HCT116 (cell line): ENCODE measurements around the gene KIF1A. TPM values are rescaled to one million over a fixed set of nuclear protein-coding genes. Genes with fewer than 3 reads are reported as not detected.

Experiments
- ATAC-seq: fragments of 200-7000 bp; cut with Tn5 transposase; 2 replicates; pipeline ENCODE4 v1.9.1; 2020; ENCODE audit warnings: mild to moderate bottlenecking, moderate library complexity
- BruUV-seq: library from RNA; stranded (reverse); fragments of 400-500 nt; replicated peaks from 2 replicates; lab custom pipeline; 2021; lab: Mats Ljungman, UMichigan
- CTCF ChIA-PET: fragments of 300-600 bp; sonication (Branson Sonifier 250); formaldehyde crosslinking; loops from one replicate; lab custom pipeline; 2021; ENCODE audit warnings: antibody characterized with exemption; lab: Charles Lee
- POLR2A ChIA-PET: fragments of 300-600, 350-600 bp; sonication (Branson Sonifier 250); formaldehyde crosslinking; loops from one replicate; lab custom pipeline; 2021; ENCODE audit warnings: antibody characterized with exemption; lab: Charles Lee
- RAD21 ChIA-PET, 2 experiments: fragments of 300-600 bp; sonication (Branson Sonifier 250); formaldehyde crosslinking; loops; one replicate each; lab custom pipeline; 2023; ENCODE audit warnings: low total read pairs in 2 of 2; ENCODE audit not compliant: uncharacterized antibody in 2 of 2, unreplicated experiment in 2 of 2, low non-redundant PET in 1 of 2; lab: Charles Lee
- DNase-seq: peaks from one replicate; pipeline ENCODE4 v3.0.0-alpha.2; 2010; ENCODE audit warnings: low read depth, low spot score
- H2AFZ ChIP-seq: fragments of 200-600 bp; shearing (Covaris generic), sonication (generic); 2 replicates; pipeline ENCODE4 v1.6.1; 2017; ENCODE audit warnings: low read depth, mixed run types, mixed read lengths, antibody characterized with exemption, low read length; ENCODE audit not compliant: poor library complexity, severe bottlenecking
- H3K27ac ChIP-seq: 2 replicates; pipeline ENCODE4 v1.5.1; 2012; ENCODE audit warnings: low read depth, low read length
- H3K27me3 ChIP-seq: fragments of 200-600 bp; sonication (generic); 2 replicates; pipeline ENCODE4 v1.6.1; 2016; ENCODE audit warnings: mixed run types, low read length, mixed read lengths; ENCODE audit not compliant: insufficient read depth
- H3K36me3 ChIP-seq, 2 experiments: fragments of 200-500 bp in 1 of 2; fragments of 200-600 bp in 1 of 2; sonication (Bioruptor generic) in 1 of 2; sonication (generic) in 1 of 2; 2 replicates each; pipeline versions ENCODE4 v1.5.1 to v1.6.1; 2014 to 2016; ENCODE audit warnings: low read length in 2 of 2, inconsistent platforms in 1 of 2, mixed read lengths in 1 of 2, mixed run types in 1 of 2; ENCODE audit not compliant: insufficient read depth in 2 of 2, control insufficient read depth in 1 of 2
- H3K4me1 ChIP-seq, 2 experiments: fragments of 200-600 bp in 1 of 2; sonication (generic) in 1 of 2; 2 replicates each; pipeline versions ENCODE4 v1.5.1 to v1.6.1; 2012 to 2017; ENCODE audit warnings: low read length in 2 of 2, inconsistent platforms in 1 of 2, mild to moderate bottlenecking in 1 of 2, mixed read lengths in 1 of 2, mixed run types in 1 of 2, moderate library complexity in 1 of 2; ENCODE audit not compliant: insufficient read depth in 2 of 2, control insufficient read depth in 1 of 2
- H3K4me2 ChIP-seq: fragments of 200-600 bp; sonication (generic); 2 replicates; pipeline ENCODE4 v1.6.1; 2017; ENCODE audit warnings: mixed run types, low read length, mixed read lengths
- H3K4me3 ChIP-seq, 2 experiments: fragments of 200-600 bp in 1 of 2; sonication (generic) in 1 of 2; replicated peaks in 1 of 2; 2 replicates each; pipeline ENCODE4 v1.5.1; 2011 to 2016; ENCODE audit warnings: low read length in 2 of 2, control low read depth in 1 of 2, low read depth in 1 of 2, mild to moderate bottlenecking in 1 of 2, mixed read lengths in 1 of 2, mixed run types in 1 of 2
- H3K79me2 ChIP-seq: fragments of 200-600 bp; sonication (generic); 2 replicates; pipeline ENCODE4 v1.6.1; 2017; ENCODE audit warnings: mild to moderate bottlenecking, mixed run types, low read length, moderate library complexity, mixed read lengths; ENCODE audit not compliant: insufficient read depth
- H3K9ac ChIP-seq: fragments of 200-600 bp; sonication (generic); 2 replicates; pipeline ENCODE4 v1.6.1; 2016; ENCODE audit warnings: low read length, mixed read lengths
- H3K9me2 ChIP-seq: fragments of 200-600 bp; sonication (generic), shearing (Covaris generic); 2 replicates; pipeline ENCODE4 v1.6.1; 2017; ENCODE audit warnings: mixed run types, mild to moderate bottlenecking, moderate library complexity; ENCODE audit not compliant: insufficient read depth
- H3K9me3 ChIP-seq, 2 experiments: fragments of 200-500 bp in 1 of 2; fragments of 200-600 bp in 1 of 2; sonication (Bioruptor generic) in 1 of 2; sonication (generic) in 1 of 2; 2 replicates each; pipeline ENCODE4 v1.6.1; 2014 to 2017; ENCODE audit warnings: low read length in 2 of 2, mixed read lengths in 2 of 2, inconsistent platforms in 1 of 2, low read depth in 1 of 2, mild to moderate bottlenecking in 1 of 2, mixed run types in 1 of 2, moderate library complexity in 1 of 2; ENCODE audit not compliant: control insufficient read depth in 1 of 2, insufficient read depth in 1 of 2
- H4K20me1 ChIP-seq: fragments of 200-600 bp; sonication (generic), shearing (Covaris generic); 2 replicates; pipeline ENCODE4 v1.6.1; 2017; ENCODE audit warnings: mixed run types, mild to moderate bottlenecking, moderate library complexity; ENCODE audit not compliant: insufficient read depth
- ATF3 ChIP-seq: IDR thresholded peaks from 2 replicates; pipeline ENCODE4 v1.6.1; 2012
- CBX3 ChIP-seq: IDR thresholded peaks from 2 replicates; pipeline ENCODE4 v1.6.1; 2012; ENCODE audit warnings: low read depth
- CEBPB ChIP-seq: IDR thresholded peaks from 2 replicates; pipeline ENCODE4 v1.6.1; 2012; ENCODE audit warnings: low read depth
- CTCF ChIP-seq, 3 experiments: fragments of 200-600 bp in 1 of 3; sonication (generic) in 1 of 3; IDR thresholded peaks in 2 of 3; conservative IDR thresholded peaks in 1 of 3; 2 replicates each; pipeline ENCODE4 v1.5.1; 2012 to 2017; ENCODE audit warnings: low read depth in 2 of 3, low read length in 2 of 3, antibody characterized with exemption in 1 of 3, borderline replicate concordance in 1 of 3, control low read depth in 1 of 3, mild to moderate bottlenecking in 1 of 3, mixed read lengths in 1 of 3, mixed run types in 1 of 3, moderate library complexity in 1 of 3; ENCODE audit not compliant: insufficient read depth in 1 of 3
- EGR1 ChIP-seq: IDR thresholded peaks from 2 replicates; pipeline ENCODE4 v1.6.1; 2012; ENCODE audit warnings: low read depth
- EZH2phosphoT487 ChIP-seq: fragments of 200-600 bp; IDR thresholded peaks from 2 replicates; pipeline ENCODE4 v1.6.1; 2018; ENCODE audit warnings: antibody characterized with exemption, borderline replicate concordance
- FOSL1 ChIP-seq: IDR thresholded peaks from 2 replicates; pipeline ENCODE4 v1.6.1; 2012; ENCODE audit warnings: low read depth
- JUND ChIP-seq: IDR thresholded peaks from 2 replicates; pipeline ENCODE4 v1.6.1; 2012
- MAX ChIP-seq: IDR thresholded peaks from 2 replicates; pipeline ENCODE4 v1.6.1; 2012
- RAD21 ChIP-seq: IDR thresholded peaks from 2 replicates; pipeline ENCODE4 v1.6.1; 2012; ENCODE audit warnings: low read depth, mild to moderate bottlenecking
- SIN3A ChIP-seq: IDR thresholded peaks from 2 replicates; pipeline ENCODE4 v1.6.1; 2012; ENCODE audit warnings: low read depth
- SP1 ChIP-seq: IDR thresholded peaks from 2 replicates; pipeline ENCODE4 v1.6.1; 2012; ENCODE audit warnings: low read depth
- TCF7L2 ChIP-seq: IDR thresholded peaks from 2 replicates; pipeline ENCODE4 v1.7.0; 2011; ENCODE audit warnings: borderline replicate concordance, inconsistent platforms; ENCODE audit not compliant: insufficient read depth, insufficient read length; ENCODE audit errors: extremely low read depth
- YY1 ChIP-seq: IDR thresholded peaks from 2 replicates; pipeline ENCODE4 v1.6.1; 2011; ENCODE audit warnings: low read length, low read depth, moderate library complexity, mild to moderate bottlenecking; ENCODE audit not compliant: insufficient replicate concordance; ENCODE audit errors: extremely low read depth
- ZBTB33 ChIP-seq: IDR thresholded peaks from 2 replicates; pipeline ENCODE4 v1.6.1; 2011; ENCODE audit warnings: mild to moderate bottlenecking, low read length, moderate library complexity; ENCODE audit not compliant: insufficient replicate concordance; ENCODE audit errors: extremely low read depth
- ZNF274 ChIP-seq: fragments of 200-500 bp; sonication (Bioruptor generic); IDR thresholded peaks from 2 replicates; pipeline ENCODE4 v1.6.1; 2014; ENCODE audit warnings: mild to moderate bottlenecking, low read depth, low read length, inconsistent platforms
- intact Hi-C: fragments of 100-400 bp; cut with micrococcal nuclease; formaldehyde crosslinking; loops from 2 replicates; pipeline ENCODE4 v1.10.0; 2022
- total RNA-seq: library from RNA; stranded (reverse); gene quantifications from one replicate; pipeline ENCODE4 v1.2.1, GENCODE V29; 2021; ENCODE audit not compliant: unreplicated experiment

Gene KIF1A
- total RNA-seq, 1 experiment from 2014 or later = 0.27 TPM

DNA sequence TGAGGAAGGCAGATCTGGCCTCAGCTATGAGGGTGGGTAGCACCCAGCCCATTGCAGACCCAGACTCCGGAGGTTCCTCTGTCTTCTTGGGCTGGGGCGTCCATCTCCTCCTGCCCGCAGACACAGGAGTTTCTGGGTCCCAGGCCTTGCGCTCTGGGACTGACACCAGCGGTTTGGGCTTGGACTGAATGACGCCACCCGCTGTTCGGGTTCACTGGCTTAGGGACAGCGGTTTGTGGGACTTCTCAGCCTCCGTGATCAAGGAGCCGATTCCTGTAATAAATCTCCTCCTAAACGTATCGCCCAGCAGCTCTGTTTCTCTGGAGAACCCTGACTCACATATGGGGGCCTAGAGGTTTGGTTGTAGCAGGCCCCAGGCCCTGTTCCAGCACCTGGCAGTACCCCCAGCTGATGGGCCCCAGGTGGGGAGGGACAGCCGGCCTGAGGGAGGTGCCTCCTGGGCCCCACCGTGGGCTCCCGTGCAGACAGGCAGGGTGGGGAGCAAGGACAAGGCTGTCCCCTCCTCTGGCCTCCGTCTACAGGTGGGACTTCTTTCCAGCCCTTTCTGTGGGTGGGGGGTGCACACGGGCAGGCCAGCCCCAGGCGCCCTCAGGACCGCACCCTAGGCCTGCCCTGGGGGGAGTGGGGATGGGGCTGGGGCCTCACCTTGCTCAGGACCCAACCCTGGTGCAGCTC lies 132.8 kb downstream of the KIF1A start:
- Histone ChIP-seq H3K4me1 (no peaks in the 10 kb centered on the region), H2AFZ (no peak overlapping the region), H3K79me2 (no peaks in the 10 kb centered on the region), H3K36me3 (no peaks in the 10 kb centered on the region), H3K27ac (no peak overlapping the region), H3K9me2 (no peaks in the 10 kb centered on the region), H3K27me3 (no peaks in the 10 kb centered on the region), H3K4me3 (no peak overlapping the region), H4K20me1 (no peaks in the 10 kb centered on the region), H3K4me2 (no peak overlapping the region), H3K9me3 (no peaks in the 10 kb centered on the region), H3K9ac (no peak overlapping the region)
- ChIA-PET RAD21 (no interaction called here), CTCF (no interaction called here), POLR2A (no interaction called here)
- ATAC-seq = no peak
- TF ChIP-seq CEBPB = no peak
- no peak for TF ChIP-seq CTCF (IDR thresholded peaks at IDR 0.05 in 2 of 3, conservative IDR thresholded peaks at IDR 0.05 in 1 of 3; ENCODE audit: borderline replicate concordance in 1 of 3, insufficient read depth in 1 of 3, low read depth in 2 of 3, low read length in 2 of 3)
- no peak for TF ChIP-seq ATF3
- no peak for TF ChIP-seq ZBTB33
- no peak for TF ChIP-seq SIN3A
- no peak for TF ChIP-seq MAX
- no peak for TF ChIP-seq EGR1
- no peak for TF ChIP-seq CBX3
- no peak for TF ChIP-seq YY1
- no peak for TF ChIP-seq TCF7L2
- no peak for TF ChIP-seq EZH2phosphoT487
- TF ChIP-seq FOSL1 = no peak
- no peak for TF ChIP-seq ZNF274
- TF ChIP-seq RAD21 = no peak
- TF ChIP-seq JUND = no peak
- no peak for TF ChIP-seq SP1
- no TSS peak for BruUV-seq
- intact Hi-C loops = no loop called here
- DNase-seq = no peak
